ENCODE data around the gene GSS. TPM values are rescaled to one million over a fixed set of nuclear protein-coding genes. Genes with fewer than 3 reads are reported as not detected.

GSS gene
- total RNA-seq, 1 experiment from 2014 or later, result 83.6 TPM

DNA sequence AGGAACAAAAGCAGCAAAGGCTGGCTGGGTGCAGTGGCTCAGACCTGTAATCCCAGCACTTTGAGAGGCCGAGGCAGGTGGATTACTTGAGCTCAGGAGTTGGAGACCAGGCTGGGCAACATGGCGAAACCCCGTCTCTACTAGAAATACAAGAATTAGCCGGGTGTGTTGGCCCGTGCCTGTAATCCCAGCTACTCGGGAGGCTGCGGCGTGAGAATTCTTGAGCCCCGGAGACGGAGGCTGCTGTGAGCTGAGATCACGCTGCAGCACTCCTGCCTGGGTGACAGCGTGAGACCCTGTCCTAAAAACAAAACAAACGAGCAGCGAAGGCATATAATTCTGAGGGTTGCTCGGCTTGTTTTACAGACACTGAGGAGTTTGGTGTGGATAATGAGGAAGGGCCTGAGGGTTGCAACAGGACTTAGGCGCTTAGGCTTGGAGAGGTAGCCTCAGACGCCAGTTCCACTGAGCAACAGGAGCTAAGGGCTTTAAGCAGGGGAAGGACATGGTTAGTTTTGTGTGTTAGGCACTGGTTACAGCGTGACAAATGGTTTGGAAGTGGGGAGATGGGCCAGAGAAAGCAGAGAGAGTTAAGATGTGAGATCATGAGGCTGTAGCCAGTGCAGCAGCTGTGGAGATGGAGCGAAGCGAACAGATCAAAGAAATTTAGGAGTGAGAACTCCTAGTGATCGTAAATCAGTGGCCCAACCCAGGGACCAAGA is 1.3 kb upstream of the GSS start:
- no peak overlapping the region for H3K4me2 ChIP-seq (ENCODE audit: low read length)
- no peak overlapping the region for H2AFZ ChIP-seq (ENCODE audit: low read depth, low read length, poor library complexity, severe bottlenecking)

More for the DNA sequence above, 1.3 kb upstream of the GSS start:
- RAD21 ChIA-PET (ENCODE audit: low non-redundant PET in 1 of 2, low total read pairs in 2 of 2, uncharacterized antibody in 2 of 2, unreplicated experiment in 2 of 2), result no interaction called here
- DNase-seq (ENCODE audit: low read depth, low spot score), result no peak
- Histone ChIP-seq H3K9me2 (ENCODE audit: insufficient read depth) (no peaks in the 10 kb centered on the region), H3K27ac (ENCODE audit: low read depth, low read length) (no peak overlapping the region), H3K9me3 (ENCODE audit: control insufficient read depth in 1 of 2, insufficient read depth in 1 of 2, low read depth in 1 of 2, low read length in 2 of 2) (no peaks in the 10 kb centered on the region), H3K4me3 (replicated peaks in 1 of 2; ENCODE audit: low read depth in 1 of 2, low read length in 2 of 2) (no peak overlapping the region), H3K79me2 (ENCODE audit: insufficient read depth, low read length) (peaks cover 15% of the 10 kb centered on the region), H3K4me1 (ENCODE audit: control insufficient read depth in 1 of 2, insufficient read depth in 2 of 2, low read length in 2 of 2) (peaks cover 7 to 24% of the 10 kb centered on the region in 2 experiments), H3K9ac (ENCODE audit: low read length) (no peak overlapping the region), H3K36me3 (ENCODE audit: control insufficient read depth in 1 of 2, insufficient read depth in 2 of 2, low read length in 2 of 2) (0 out of 4 replicates have a peak, but pooled peaks cover 0 to 2% of the 10 kb centered on the region in 2 experiments), H3K27me3 (ENCODE audit: insufficient read depth, low read length) (no peaks in the 10 kb centered on the region), H4K20me1 (ENCODE audit: insufficient read depth) (no peaks in the 10 kb centered on the region)
- BruUV-seq (replicated peaks), result no TSS peak
- CTCF ChIA-PET, result interaction anchor here (3.3 kb wide), 1 partner anchor 82 kb away, joined by 26 read pairs; the partner anchor contains the start of gene ACSS2
- POLR2A ChIA-PET, result interaction anchor here (1.1 kb wide), 1 partner anchor 81 kb away, joined by 7 read pairs; the partner anchor contains the start of gene ACSS2
- intact Hi-C loops (cut with micrococcal nuclease), result no loop called here
- TF ChIP-seq, protein P1, sequence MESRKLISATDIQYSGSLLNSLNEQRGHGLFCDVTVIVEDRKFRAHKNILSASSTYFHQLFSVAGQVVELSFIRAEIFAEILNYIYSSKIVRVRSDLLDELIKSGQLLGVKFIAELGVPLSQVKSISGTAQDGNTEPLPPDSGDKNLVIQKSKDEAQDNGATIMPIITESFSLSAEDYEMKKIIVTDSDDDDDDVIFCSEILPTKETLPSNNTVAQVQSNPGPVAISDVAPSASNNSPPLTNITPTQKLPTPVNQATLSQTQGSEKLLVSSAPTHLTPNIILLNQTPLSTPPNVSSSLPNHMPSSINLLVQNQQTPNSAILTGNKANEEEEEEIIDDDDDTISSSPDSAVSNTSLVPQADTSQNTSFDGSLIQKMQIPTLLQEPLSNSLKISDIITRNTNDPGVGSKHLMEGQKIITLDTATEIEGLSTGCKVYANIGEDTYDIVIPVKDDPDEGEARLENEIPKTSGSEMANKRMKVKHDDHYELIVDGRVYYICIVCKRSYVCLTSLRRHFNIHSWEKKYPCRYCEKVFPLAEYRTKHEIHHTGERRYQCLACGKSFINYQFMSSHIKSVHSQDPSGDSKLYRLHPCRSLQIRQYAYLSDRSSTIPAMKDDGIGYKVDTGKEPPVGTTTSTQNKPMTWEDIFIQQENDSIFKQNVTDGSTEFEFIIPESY (IDR thresholded peaks at IDR 0.05; ENCODE audit: extremely low read depth, insufficient replicate concordance, low read length), result no peak
- no peak for TF ChIP-seq YY1 (IDR thresholded peaks at IDR 0.05; ENCODE audit: extremely low read depth, insufficient replicate concordance, low read depth, low read length)
- no peak for TF ChIP-seq CEBPB (IDR thresholded peaks at IDR 0.05; ENCODE audit: low read depth)
- no peak for TF ChIP-seq CBX3 (IDR thresholded peaks at IDR 0.05; ENCODE audit: low read depth)
- TF ChIP-seq ZNF274 (IDR thresholded peaks at IDR 0.05; ENCODE audit: low read depth, low read length), result no peak
- no peak for TF ChIP-seq RAD21 (IDR thresholded peaks at IDR 0.05; ENCODE audit: low read depth)
- no peak for ATAC-seq

Measured in HCT116 (cell line).